ENCODE data around the gene CCL16. TPM values are rescaled to one million over a fixed set of nuclear protein-coding genes. Genes with fewer than 3 reads are reported as not detected.

CCL16 gene
- polyA plus RNA-seq, 1 donor from 2014 or later = not detected

DNA sequence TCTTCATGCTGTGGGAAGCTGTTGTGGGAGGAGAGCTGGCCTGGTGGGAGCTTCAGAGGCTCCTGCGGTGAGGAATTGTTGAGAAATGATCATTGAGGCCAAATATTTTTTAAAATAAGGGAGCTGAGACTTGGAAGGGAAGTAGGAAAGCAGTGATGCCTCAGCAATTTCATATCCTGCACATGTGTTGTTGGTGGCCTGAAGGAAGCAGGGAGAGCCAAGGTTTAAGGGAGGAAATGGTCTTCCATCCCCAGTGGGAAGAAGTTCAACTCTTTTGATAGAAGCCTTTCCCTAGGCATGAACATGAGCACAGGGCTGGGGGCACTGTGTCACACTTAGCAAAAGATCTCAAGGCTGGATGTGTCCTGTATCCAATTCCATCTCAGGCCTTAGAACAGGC, 5.3 kb upstream of the CCL16 start, which contains the start of gene CCL14:
Gene CCL14 (minus strand): TSS at position 87 of the 400 bp plus-strand sequence. CDS start 80 bp downstream, at position 7.
- H3K9me3 ChIP-seq (ENCODE audit: low read length) = peaks cover 5% of the 10 kb centered on the region
- H3F3A ChIP-seq (ENCODE audit: insufficient read depth, low read length, poor library complexity, severe bottlenecking) = no peaks in the 10 kb centered on the region
- H3K27me3 ChIP-seq (ENCODE audit: insufficient read depth, low read depth, low read length) = no peaks in the 10 kb centered on the region
- no peak within 1 kb of the TSS for H3K4me3 ChIP-seq (ENCODE audit: low read length)
- H2AFZ ChIP-seq (ENCODE audit: low read depth, low read length) = no peak within 1 kb of the TSS
- no peak within 1 kb of the TSS for H3K9ac ChIP-seq (ENCODE audit: low read length)
- H3K36me3 ChIP-seq (ENCODE audit: insufficient read depth, low read length) = no peaks in the 10 kb centered on the region
- no peaks in the 10 kb centered on the region for H4K20me1 ChIP-seq (ENCODE audit: insufficient read depth)
- H3K79me2 ChIP-seq (replicated peaks; ENCODE audit: insufficient read depth, low read length) = no peaks in the 10 kb centered on the region
- no peak within 1 kb of the TSS for H3K4me2 ChIP-seq (ENCODE audit: low read length)
- TF ChIP-seq MXI1 (conservative IDR thresholded peaks at IDR 0.05; ENCODE audit: poor library complexity, severe bottlenecking) (no peak), REST (IDR thresholded peaks at IDR 0.05; ENCODE audit: borderline replicate concordance) (no peak), TAF1 (IDR thresholded peaks at IDR 0.05; ENCODE audit: low read depth) (no peak), POLR2AphosphoS5 (IDR thresholded peaks at IDR 0.05) (no peak), SMC3 (conservative IDR thresholded peaks at IDR 0.05; ENCODE audit: poor library complexity) (no peak), EP300 (conservative IDR thresholded peaks at IDR 0.05; ENCODE audit: poor library complexity, severe bottlenecking) (no peak), EZH2 (IDR thresholded peaks at IDR 0.05; ENCODE audit: borderline replicate concordance, insufficient read depth, low read length, poor library complexity, severe bottlenecking) (no peak), RAD21 (conservative IDR thresholded peaks at IDR 0.05) (no peak)
- TF ChIP-seq, protein P1, sequence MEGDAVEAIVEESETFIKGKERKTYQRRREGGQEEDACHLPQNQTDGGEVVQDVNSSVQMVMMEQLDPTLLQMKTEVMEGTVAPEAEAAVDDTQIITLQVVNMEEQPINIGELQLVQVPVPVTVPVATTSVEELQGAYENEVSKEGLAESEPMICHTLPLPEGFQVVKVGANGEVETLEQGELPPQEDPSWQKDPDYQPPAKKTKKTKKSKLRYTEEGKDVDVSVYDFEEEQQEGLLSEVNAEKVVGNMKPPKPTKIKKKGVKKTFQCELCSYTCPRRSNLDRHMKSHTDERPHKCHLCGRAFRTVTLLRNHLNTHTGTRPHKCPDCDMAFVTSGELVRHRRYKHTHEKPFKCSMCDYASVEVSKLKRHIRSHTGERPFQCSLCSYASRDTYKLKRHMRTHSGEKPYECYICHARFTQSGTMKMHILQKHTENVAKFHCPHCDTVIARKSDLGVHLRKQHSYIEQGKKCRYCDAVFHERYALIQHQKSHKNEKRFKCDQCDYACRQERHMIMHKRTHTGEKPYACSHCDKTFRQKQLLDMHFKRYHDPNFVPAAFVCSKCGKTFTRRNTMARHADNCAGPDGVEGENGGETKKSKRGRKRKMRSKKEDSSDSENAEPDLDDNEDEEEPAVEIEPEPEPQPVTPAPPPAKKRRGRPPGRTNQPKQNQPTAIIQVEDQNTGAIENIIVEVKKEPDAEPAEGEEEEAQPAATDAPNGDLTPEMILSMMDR (IDR thresholded peaks at IDR 0.05; ENCODE audit: poor library complexity, severe bottlenecking) = no peak
- no peak within 1 kb of the TSS for H3K27ac ChIP-seq (ENCODE audit: low read length)
- no peaks in the 10 kb centered on the region for H3K9me2 ChIP-seq (ENCODE audit: insufficient read depth, low read length)

DNA sequence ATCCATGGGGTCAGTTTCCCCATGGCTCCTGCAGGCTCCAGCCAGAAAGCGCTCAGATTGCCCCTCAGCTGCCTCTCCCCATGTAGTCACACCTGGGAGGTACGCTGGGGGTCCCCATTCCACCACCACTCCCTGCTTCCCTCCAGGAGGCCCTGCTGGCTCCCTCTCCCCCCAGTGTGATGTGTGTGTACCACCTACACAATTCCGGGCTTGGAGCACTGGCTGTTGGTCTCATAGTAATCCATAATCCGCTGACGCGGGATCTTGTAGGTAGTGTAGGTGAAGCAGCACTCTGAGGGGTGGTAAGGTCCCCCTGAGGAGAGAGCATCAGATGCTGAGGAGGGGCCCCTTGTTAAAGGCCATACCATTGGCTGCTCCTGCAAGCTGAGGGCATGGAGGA, 2.8 kb upstream of the CCL16 start:
- Histone ChIP-seq H3K9me2 (ENCODE audit: insufficient read depth, low read length) (no peaks in the 10 kb centered on the region), H3K36me3 (ENCODE audit: insufficient read depth, low read length) (no peaks in the 10 kb centered on the region), H3K9me3 (ENCODE audit: low read length) (peaks cover 5% of the 10 kb centered on the region), H4K20me1 (ENCODE audit: insufficient read depth) (no peaks in the 10 kb centered on the region), H3K9ac (ENCODE audit: low read length) (no peak overlapping the region), H3K4me3 (ENCODE audit: low read length) (no peak overlapping the region), H3K27ac (ENCODE audit: low read length) (no peak overlapping the region), H3K4me2 (ENCODE audit: low read length) (no peak overlapping the region), H2AFZ (ENCODE audit: low read depth, low read length) (no peak overlapping the region), H3K27me3 (ENCODE audit: insufficient read depth, low read depth, low read length) (no peaks in the 10 kb centered on the region), H3F3A (ENCODE audit: insufficient read depth, low read length, poor library complexity, severe bottlenecking) (no peaks in the 10 kb centered on the region), H3K79me2 (replicated peaks; ENCODE audit: insufficient read depth, low read length) (no peaks in the 10 kb centered on the region)
- TF ChIP-seq, protein P1 (IDR thresholded peaks at IDR 0.05; ENCODE audit: poor library complexity, severe bottlenecking) = no peak
- TF ChIP-seq REST (IDR thresholded peaks at IDR 0.05; ENCODE audit: borderline replicate concordance) (no peak), RAD21 (conservative IDR thresholded peaks at IDR 0.05) (no peak)
